Measurements from ENCODE around the gene DCC.

DCC gene

DNA sequence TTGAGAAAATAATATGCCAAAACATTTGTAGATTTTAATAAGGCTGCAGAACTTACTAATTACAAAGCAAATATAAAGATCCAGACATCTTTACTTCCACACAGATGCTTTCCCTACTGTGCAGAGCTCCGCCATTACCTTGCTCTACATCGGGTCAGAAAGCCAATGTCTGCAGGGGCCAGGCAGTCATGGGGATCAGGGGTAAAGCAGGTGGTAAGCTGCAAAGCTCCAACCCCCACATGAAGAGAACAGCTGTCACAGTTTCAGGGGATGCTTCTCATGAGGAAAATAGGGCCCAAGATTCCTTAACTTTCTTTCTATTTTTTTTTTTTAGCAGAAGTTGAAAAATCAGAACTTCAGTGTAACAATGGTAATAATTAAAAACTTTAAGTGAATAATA, 102.7 kb downstream of the DCC start:
- Histone ChIP-seq H3K9me3 (ENCODE audit: control insufficient read depth, insufficient read depth, low read length) (no peaks in the 10 kb centered on the region), H3K4me1 (ENCODE audit: control insufficient read depth, insufficient read depth, low read length) (no peaks in the 10 kb centered on the region), H3K27me3 (ENCODE audit: control insufficient read depth, insufficient read depth, low read length) (no peaks in the 10 kb centered on the region), H3K36me3 (ENCODE audit: control insufficient read depth, insufficient read depth, low read length) (no peaks in the 10 kb centered on the region), H3K4me3 (ENCODE audit: low read length) (no peak overlapping the region), H3K27ac (ENCODE audit: low read length) (no peak overlapping the region)
- DNase-seq (ENCODE audit: low read depth, low spot score), result no peak
- WGBS (ENCODE audit: insufficient coverage, insufficient read length), result no CpG with 5 or more reads among the region's 2 CpGs

- no peak overlapping the region for H3K27ac ChIP-seq (ENCODE audit: low read length)
- DNase-seq (ENCODE audit: low read depth, low spot score), result no peak
Observed at GRCh38 chr18:52451256-52451655, 111.3 kb downstream of the DCC start.

DNA sequence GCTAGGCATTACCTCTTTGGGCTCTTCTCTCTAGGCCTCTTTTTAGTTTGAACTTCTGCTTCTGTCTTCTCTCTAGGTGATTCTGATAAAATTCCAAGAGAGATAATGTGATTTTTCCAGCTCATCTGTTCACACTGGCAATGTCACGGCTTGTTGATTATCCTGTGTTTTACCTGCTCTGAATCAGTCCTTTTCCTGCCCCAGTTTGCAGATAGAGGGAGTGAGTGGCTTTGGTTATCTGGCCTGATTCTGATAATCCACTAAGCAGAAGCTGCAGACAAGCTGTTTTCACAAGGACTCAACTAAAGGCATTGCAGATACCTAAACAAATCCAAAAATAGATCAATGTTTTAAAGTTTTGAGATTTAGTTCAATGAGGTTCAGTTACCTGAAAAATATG, 111.9 kb downstream of the DCC start:
- DNase-seq (ENCODE audit: low read depth, low spot score), result no peak
- no CpG with 5 or more reads among the region's 1 CpG for WGBS (ENCODE audit: insufficient coverage, insufficient read length)
- no peak overlapping the region for H3K27ac ChIP-seq (ENCODE audit: low read length)

More at GRCh38 chr18:52451256-52451655, 111.3 kb downstream of the DCC start:
- Histone ChIP-seq H3K36me3 (ENCODE audit: control insufficient read depth, insufficient read depth, low read length) (no peaks in the 10 kb centered on the region), H3K4me1 (ENCODE audit: control insufficient read depth, insufficient read depth, low read length) (no peaks in the 10 kb centered on the region), H3K27me3 (ENCODE audit: control insufficient read depth, insufficient read depth, low read length) (no peaks in the 10 kb centered on the region), H3K4me3 (ENCODE audit: low read length) (no peak overlapping the region), H3K9me3 (ENCODE audit: control insufficient read depth, insufficient read depth, low read length) (no peaks in the 10 kb centered on the region)
- no CpG with 5 or more reads among the region's 4 CpGs for WGBS (ENCODE audit: insufficient coverage, insufficient read length)

GRCh38 chr18:52452427-52452826, 112.4 kb downstream of the DCC start:
- no peaks in the 10 kb centered on the region for H3K36me3 ChIP-seq (ENCODE audit: control insufficient read depth, insufficient read depth, low read length)
- DNase-seq (ENCODE audit: low read depth, low spot score), result no peak
- no peaks in the 10 kb centered on the region for H3K9me3 ChIP-seq (ENCODE audit: control insufficient read depth, insufficient read depth, low read length)
- H3K4me1 ChIP-seq (ENCODE audit: control insufficient read depth, insufficient read depth, low read length), result no peaks in the 10 kb centered on the region
- no peak overlapping the region for H3K27ac ChIP-seq (ENCODE audit: low read length)
- no peaks in the 10 kb centered on the region for H3K27me3 ChIP-seq (ENCODE audit: control insufficient read depth, insufficient read depth, low read length)
- no CpG with 5 or more reads among the region's 4 CpGs for WGBS (ENCODE audit: insufficient coverage, insufficient read length)
- no peak overlapping the region for H3K4me3 ChIP-seq (ENCODE audit: low read length)

More for the DNA sequence above, 111.9 kb downstream of the DCC start:
- Histone ChIP-seq H3K4me1 (ENCODE audit: control insufficient read depth, insufficient read depth, low read length) (no peaks in the 10 kb centered on the region), H3K27me3 (ENCODE audit: control insufficient read depth, insufficient read depth, low read length) (no peaks in the 10 kb centered on the region), H3K9me3 (ENCODE audit: control insufficient read depth, insufficient read depth, low read length) (no peaks in the 10 kb centered on the region), H3K4me3 (ENCODE audit: low read length) (no peak overlapping the region), H3K36me3 (ENCODE audit: control insufficient read depth, insufficient read depth, low read length) (no peaks in the 10 kb centered on the region)

- DNase-seq (ENCODE audit: low read depth, low spot score), result no peak
- no CpG with 5 or more reads among the region's 1 CpG for WGBS (ENCODE audit: insufficient coverage, insufficient read length)
- Histone ChIP-seq H3K36me3 (ENCODE audit: control insufficient read depth, insufficient read depth, low read length) (no peaks in the 10 kb centered on the region), H3K9me3 (ENCODE audit: control insufficient read depth, insufficient read depth, low read length) (no peaks in the 10 kb centered on the region), H3K4me3 (ENCODE audit: low read length) (no peak overlapping the region), H3K27me3 (ENCODE audit: control insufficient read depth, insufficient read depth, low read length) (no peaks in the 10 kb centered on the region), H3K4me1 (ENCODE audit: control insufficient read depth, insufficient read depth, low read length) (no peaks in the 10 kb centered on the region), H3K27ac (ENCODE audit: low read length) (no peak overlapping the region)
Observed at GRCh38 chr18:52459890-52460289, 119.9 kb downstream of the DCC start.

GRCh38 chr18:52462853-52463252, 122.9 kb downstream of the DCC start:
- H3K36me3 ChIP-seq (ENCODE audit: control insufficient read depth, insufficient read depth, low read length), result no peaks in the 10 kb centered on the region
- H3K9me3 ChIP-seq (ENCODE audit: control insufficient read depth, insufficient read depth, low read length), result no peaks in the 10 kb centered on the region
- H3K27ac ChIP-seq (ENCODE audit: low read length), result no peak overlapping the region
- no CpG with 5 or more reads among the region's 4 CpGs for WGBS (ENCODE audit: insufficient coverage, insufficient read length)
- no peaks in the 10 kb centered on the region for H3K27me3 ChIP-seq (ENCODE audit: control insufficient read depth, insufficient read depth, low read length)
- DNase-seq (ENCODE audit: low read depth, low spot score), result no peak
- H3K4me3 ChIP-seq (ENCODE audit: low read length), result no peak overlapping the region
- H3K4me1 ChIP-seq (ENCODE audit: control insufficient read depth, insufficient read depth, low read length), result no peaks in the 10 kb centered on the region

GRCh38 chr18:52465391-52465790, 125.4 kb downstream of the DCC start:
- H3K4me1 ChIP-seq (ENCODE audit: control insufficient read depth, insufficient read depth, low read length), result no peaks in the 10 kb centered on the region
- no CpG with 5 or more reads among the region's 4 CpGs for WGBS (ENCODE audit: insufficient coverage, insufficient read length)
- DNase-seq (ENCODE audit: low read depth, low spot score), result no peak
- no peak overlapping the region for H3K27ac ChIP-seq (ENCODE audit: low read length)
- no peaks in the 10 kb centered on the region for H3K36me3 ChIP-seq (ENCODE audit: control insufficient read depth, insufficient read depth, low read length)
- H3K9me3 ChIP-seq (ENCODE audit: control insufficient read depth, insufficient read depth, low read length), result no peaks in the 10 kb centered on the region
- H3K4me3 ChIP-seq (ENCODE audit: low read length), result no peak overlapping the region
- no peaks in the 10 kb centered on the region for H3K27me3 ChIP-seq (ENCODE audit: control insufficient read depth, insufficient read depth, low read length)

- no peaks in the 10 kb centered on the region for H3K27me3 ChIP-seq (ENCODE audit: control insufficient read depth, insufficient read depth, low read length)
- H3K27ac ChIP-seq (ENCODE audit: low read length), result no peak overlapping the region
- WGBS (ENCODE audit: insufficient coverage, insufficient read length), result no CpG with 5 or more reads among the region's 1 CpG
- H3K36me3 ChIP-seq (ENCODE audit: control insufficient read depth, insufficient read depth, low read length), result no peaks in the 10 kb centered on the region
- H3K4me1 ChIP-seq (ENCODE audit: control insufficient read depth, insufficient read depth, low read length), result no peaks in the 10 kb centered on the region
- DNase-seq (ENCODE audit: low read depth, low spot score), result no peak
- no peaks in the 10 kb centered on the region for H3K9me3 ChIP-seq (ENCODE audit: control insufficient read depth, insufficient read depth, low read length)
- no peak overlapping the region for H3K4me3 ChIP-seq (ENCODE audit: low read length)
Observed at GRCh38 chr18:52468496-52468895, 128.5 kb downstream of the DCC start.

- Histone ChIP-seq H3K27me3 (ENCODE audit: control insufficient read depth, insufficient read depth, low read length) (no peaks in the 10 kb centered on the region), H3K9me3 (ENCODE audit: control insufficient read depth, insufficient read depth, low read length) (no peaks in the 10 kb centered on the region), H3K4me1 (ENCODE audit: control insufficient read depth, insufficient read depth, low read length) (no peaks in the 10 kb centered on the region), H3K36me3 (ENCODE audit: control insufficient read depth, insufficient read depth, low read length) (no peaks in the 10 kb centered on the region), H3K4me3 (ENCODE audit: low read length) (no peak overlapping the region), H3K27ac (ENCODE audit: low read length) (no peak overlapping the region)
- no CpG with 5 or more reads among the region's 3 CpGs for WGBS (ENCODE audit: insufficient coverage, insufficient read length)
- no peak for DNase-seq (ENCODE audit: low read depth, low spot score)
Observed at GRCh38 chr18:52475325-52475724, 135.3 kb downstream of the DCC start.

GRCh38 chr18:52481116-52481515, 141.1 kb downstream of the DCC start:
- Histone ChIP-seq H3K4me3 (ENCODE audit: low read length) (no peak overlapping the region), H3K27me3 (ENCODE audit: control insufficient read depth, insufficient read depth, low read length) (no peaks in the 10 kb centered on the region), H3K4me1 (ENCODE audit: control insufficient read depth, insufficient read depth, low read length) (no peaks in the 10 kb centered on the region), H3K9me3 (ENCODE audit: control insufficient read depth, insufficient read depth, low read length) (no peaks in the 10 kb centered on the region), H3K27ac (ENCODE audit: low read length) (no peak overlapping the region), H3K36me3 (ENCODE audit: control insufficient read depth, insufficient read depth, low read length) (no peaks in the 10 kb centered on the region)
- no CpG with 5 or more reads among the region's 6 CpGs for WGBS (ENCODE audit: insufficient coverage, insufficient read length)
- no peak for DNase-seq (ENCODE audit: low read depth, low spot score)

GRCh38 chr18:52484977-52485376, 145.0 kb downstream of the DCC start:
- H3K4me3 ChIP-seq (ENCODE audit: low read length), result no peak overlapping the region
- H3K36me3 ChIP-seq (ENCODE audit: control insufficient read depth, insufficient read depth, low read length), result no peaks in the 10 kb centered on the region
- WGBS (ENCODE audit: insufficient coverage, insufficient read length), result no CpG with 5 or more reads among the region's 2 CpGs
- no peak overlapping the region for H3K27ac ChIP-seq (ENCODE audit: low read length)
- no peaks in the 10 kb centered on the region for H3K27me3 ChIP-seq (ENCODE audit: control insufficient read depth, insufficient read depth, low read length)
- DNase-seq (ENCODE audit: low read depth, low spot score), result no peak
- H3K9me3 ChIP-seq (ENCODE audit: control insufficient read depth, insufficient read depth, low read length), result no peaks in the 10 kb centered on the region
- H3K4me1 ChIP-seq (ENCODE audit: control insufficient read depth, insufficient read depth, low read length), result no peaks in the 10 kb centered on the region
